ENCODE data around the gene GALNT10.

The GALNT10 gene

GRCh38 chr5:154391788-154392187, 201.3 kb downstream of the GALNT10 start:
- Histone ChIP-seq H4K91ac (ENCODE audit: low read depth, low read length, poor library complexity) (no peak overlapping the region), H3K9me3 (replicated peaks in 1 of 2; ENCODE audit: control insufficient read depth in 2 of 2, insufficient read depth in 1 of 2, low read depth in 1 of 2, low read length in 2 of 2) (peaks cover 0 to 2% of the 10 kb centered on the region in 2 donors), H3K27ac (replicated peaks; ENCODE audit: low read length) (no peak overlapping the region), H2BK5ac (ENCODE audit: low read length) (no peak overlapping the region), H3K4me2 (ENCODE audit: insufficient read depth, low read length, poor library complexity, severe bottlenecking) (no peak overlapping the region), H3K4ac (ENCODE audit: low read length) (no peak overlapping the region), H2BK15ac (ENCODE audit: low read length) (no peak overlapping the region), H3K4me3 (ENCODE audit: low read length in 2 of 2) (peak overlapping the region in 1 of 2 donors; percentile 13), H3K23ac (ENCODE audit: low read depth, low read length, poor library complexity) (no peak overlapping the region), H4K8ac (ENCODE audit: low read depth, low read length) (no peak overlapping the region), H2BK120ac (ENCODE audit: low read depth, low read length) (no peak overlapping the region), H3K18ac (ENCODE audit: low read length) (no peak overlapping the region), H3K14ac (ENCODE audit: low read length) (no peak overlapping the region), H2AFZ (ENCODE audit: low read length) (no peak overlapping the region), H3K27me3 (ENCODE audit: control insufficient read depth in 3 of 3, insufficient read depth in 3 of 3, low read depth in 1 of 3, low read length in 3 of 3) (no peaks in the 10 kb centered on the region), H3K79me1 (ENCODE audit: low read depth, low read length) (peaks cover 2% of the 10 kb centered on the region), H3K9ac (ENCODE audit: low read depth, low read length, poor library complexity) (peak overlapping the region; percentile 31), H3K4me1 (ENCODE audit: control insufficient read depth in 2 of 2, insufficient read depth in 1 of 2, low read depth in 1 of 2, low read length in 2 of 2) (no peaks in the 10 kb centered on the region), H2AK5ac (ENCODE audit: low read depth, low read length) (peak overlapping the region; percentile 24), H2BK12ac (ENCODE audit: low read length) (no peak overlapping the region), H3K36me3 (replicated peaks in 1 of 2; ENCODE audit: control insufficient read depth in 2 of 2, insufficient read depth in 2 of 2, low read length in 2 of 2) (peaks cover 0 to 54% of the 10 kb centered on the region in 2 donors)
- no peak for DNase-seq (ENCODE audit: low spot score)
- WGBS, 2 donors (ENCODE audit: extremely low coverage in 2 of 2, insufficient read length in 2 of 2, insufficient replicate concordance in 1 of 2) = no CpG with 5 or more reads among the region's 2 CpGs

- no peak overlapping the region for H4K91ac ChIP-seq (ENCODE audit: low read depth, low read length, poor library complexity)
- no peak overlapping the region for H3K4me3 ChIP-seq (ENCODE audit: low read length in 2 of 2)
- no peak overlapping the region for H3K4ac ChIP-seq (ENCODE audit: low read length)
- no peak overlapping the region for H3K27ac ChIP-seq (replicated peaks; ENCODE audit: low read length)
- H2BK120ac ChIP-seq (ENCODE audit: low read depth, low read length) = no peak overlapping the region
- no peak overlapping the region for H4K8ac ChIP-seq (ENCODE audit: low read depth, low read length)
- H2AK5ac ChIP-seq (ENCODE audit: low read depth, low read length) = no peak overlapping the region
- H2BK5ac ChIP-seq (ENCODE audit: low read length) = no peak overlapping the region
- no CpG with 5 or more reads among the region's 3 CpGs for WGBS, 2 donors (ENCODE audit: extremely low coverage in 2 of 2, insufficient read length in 2 of 2, insufficient replicate concordance in 1 of 2)
- no peak overlapping the region for H2BK12ac ChIP-seq (ENCODE audit: low read length)
- H3K36me3 ChIP-seq (replicated peaks in 1 of 2; ENCODE audit: control insufficient read depth in 2 of 2, insufficient read depth in 2 of 2, low read length in 2 of 2) = peaks cover 0 to 48% of the 10 kb centered on the region in 2 donors
- no peak overlapping the region for H2BK15ac ChIP-seq (ENCODE audit: low read length)
- peaks cover 2% of the 10 kb centered on the region for H3K79me1 ChIP-seq (ENCODE audit: low read depth, low read length)
- H3K9me3 ChIP-seq (replicated peaks in 1 of 2; ENCODE audit: control insufficient read depth in 2 of 2, insufficient read depth in 1 of 2, low read depth in 1 of 2, low read length in 2 of 2) = peaks cover 0 to 2% of the 10 kb centered on the region in 2 donors
- no peak overlapping the region for H2AFZ ChIP-seq (ENCODE audit: low read length)
- H3K4me1 ChIP-seq (ENCODE audit: control insufficient read depth in 2 of 2, insufficient read depth in 1 of 2, low read depth in 1 of 2, low read length in 2 of 2) = no peaks in the 10 kb centered on the region
- H3K14ac ChIP-seq (ENCODE audit: low read length) = no peak overlapping the region
- H3K9ac ChIP-seq (ENCODE audit: low read depth, low read length, poor library complexity) = no peak overlapping the region
- DNase-seq (ENCODE audit: low spot score) = no peak
- H3K23ac ChIP-seq (ENCODE audit: low read depth, low read length, poor library complexity) = peak overlapping the region; percentile 27
- no peaks in the 10 kb centered on the region for H3K27me3 ChIP-seq (ENCODE audit: control insufficient read depth in 3 of 3, insufficient read depth in 3 of 3, low read depth in 1 of 3, low read length in 3 of 3)
- H3K18ac ChIP-seq (ENCODE audit: low read length) = no peak overlapping the region
- H3K4me2 ChIP-seq (ENCODE audit: insufficient read depth, low read length, poor library complexity, severe bottlenecking) = no peak overlapping the region
These were observed 203.3 kb downstream of the GALNT10 start for GRCh38 chr5:154393850-154394249.

- Histone ChIP-seq H3K18ac (ENCODE audit: low read length) (no peak overlapping the region), H3K4me1 (ENCODE audit: control insufficient read depth in 2 of 2, insufficient read depth in 1 of 2, low read depth in 1 of 2, low read length in 2 of 2) (no peaks in the 10 kb centered on the region), H3K9me3 (replicated peaks in 1 of 2; ENCODE audit: control insufficient read depth in 2 of 2, insufficient read depth in 1 of 2, low read depth in 1 of 2, low read length in 2 of 2) (peaks cover 0 to 2% of the 10 kb centered on the region in 2 donors), H3K9ac (ENCODE audit: low read depth, low read length, poor library complexity) (no peak overlapping the region), H3K36me3 (replicated peaks in 1 of 2; ENCODE audit: control insufficient read depth in 2 of 2, insufficient read depth in 2 of 2, low read length in 2 of 2) (peaks cover 0 to 52% of the 10 kb centered on the region in 2 donors), H3K27ac (replicated peaks; ENCODE audit: low read length) (no peak overlapping the region), H2BK12ac (ENCODE audit: low read length) (no peak overlapping the region), H2BK120ac (ENCODE audit: low read depth, low read length) (no peak overlapping the region), H4K91ac (ENCODE audit: low read depth, low read length, poor library complexity) (no peak overlapping the region), H2AFZ (ENCODE audit: low read length) (no peak overlapping the region), H3K27me3 (ENCODE audit: control insufficient read depth in 3 of 3, insufficient read depth in 3 of 3, low read depth in 1 of 3, low read length in 3 of 3) (no peaks in the 10 kb centered on the region), H3K4me3 (ENCODE audit: low read length in 2 of 2) (peak overlapping the region in 1 of 2 donors; percentile 18), H4K8ac (ENCODE audit: low read depth, low read length) (no peak overlapping the region), H3K14ac (ENCODE audit: low read length) (no peak overlapping the region), H2BK15ac (ENCODE audit: low read length) (no peak overlapping the region), H2AK5ac (ENCODE audit: low read depth, low read length) (no peak overlapping the region), H3K79me1 (ENCODE audit: low read depth, low read length) (peaks cover 2% of the 10 kb centered on the region), H3K23ac (ENCODE audit: low read depth, low read length, poor library complexity) (no peak overlapping the region), H2BK5ac (ENCODE audit: low read length) (no peak overlapping the region), H3K4ac (ENCODE audit: low read length) (no peak overlapping the region), H3K4me2 (ENCODE audit: insufficient read depth, low read length, poor library complexity, severe bottlenecking) (no peak overlapping the region)
- WGBS, 2 donors (ENCODE audit: extremely low coverage in 2 of 2, insufficient read length in 2 of 2, insufficient replicate concordance in 1 of 2) = no CpG with 5 or more reads among the region's 5 CpGs
- no peak for DNase-seq (ENCODE audit: low spot score)
These were observed 203.8 kb downstream of the GALNT10 start for GRCh38 chr5:154394307-154394706.

GRCh38 chr5:154395407-154396106, 205.0 kb downstream of the GALNT10 start:
- H4K8ac ChIP-seq (ENCODE audit: low read depth, low read length) = no peak overlapping the region
- no peak overlapping the region for H3K23ac ChIP-seq (ENCODE audit: low read depth, low read length, poor library complexity)
- no peak for DNase-seq (ENCODE audit: low spot score)
- peaks cover 0 to 2% of the 10 kb centered on the region in 2 donors for H3K9me3 ChIP-seq (replicated peaks in 1 of 2; ENCODE audit: control insufficient read depth in 2 of 2, insufficient read depth in 1 of 2, low read depth in 1 of 2, low read length in 2 of 2)
- no peak overlapping the region for H3K27ac ChIP-seq (replicated peaks; ENCODE audit: low read length)
- no peak overlapping the region for H2AFZ ChIP-seq (ENCODE audit: low read length)
- H3K18ac ChIP-seq (ENCODE audit: low read length) = peak overlapping the region; percentile 35
- H2BK120ac ChIP-seq (ENCODE audit: low read depth, low read length) = no peak overlapping the region
- no peak overlapping the region for H3K14ac ChIP-seq (ENCODE audit: low read length)
- no peak overlapping the region for H3K4me3 ChIP-seq (ENCODE audit: low read length in 2 of 2)
- no peak overlapping the region for H2AK5ac ChIP-seq (ENCODE audit: low read depth, low read length)
- no peak overlapping the region for H4K91ac ChIP-seq (ENCODE audit: low read depth, low read length, poor library complexity)
- no peak overlapping the region for H2BK5ac ChIP-seq (ENCODE audit: low read length)
- H3K79me1 ChIP-seq (ENCODE audit: low read depth, low read length) = peaks cover 2% of the 10 kb centered on the region
- no CpG with 5 or more reads among the region's 14 CpGs for WGBS, 2 donors (ENCODE audit: extremely low coverage in 2 of 2, insufficient read length in 2 of 2, insufficient replicate concordance in 1 of 2)
- H2BK12ac ChIP-seq (ENCODE audit: low read length) = no peak overlapping the region
- H2BK15ac ChIP-seq (ENCODE audit: low read length) = no peak overlapping the region
- H3K27me3 ChIP-seq (ENCODE audit: control insufficient read depth in 3 of 3, insufficient read depth in 3 of 3, low read depth in 1 of 3, low read length in 3 of 3) = no peaks in the 10 kb centered on the region
- H3K4me2 ChIP-seq (ENCODE audit: insufficient read depth, low read length, poor library complexity, severe bottlenecking) = no peak overlapping the region
- H3K4ac ChIP-seq (ENCODE audit: low read length) = no peak overlapping the region
- H3K36me3 ChIP-seq (replicated peaks in 1 of 2; ENCODE audit: control insufficient read depth in 2 of 2, insufficient read depth in 2 of 2, low read length in 2 of 2) = peaks cover 0 to 47% of the 10 kb centered on the region in 2 donors
- H3K9ac ChIP-seq (ENCODE audit: low read depth, low read length, poor library complexity) = no peak overlapping the region
- no peaks in the 10 kb centered on the region for H3K4me1 ChIP-seq (ENCODE audit: control insufficient read depth in 2 of 2, insufficient read depth in 1 of 2, low read depth in 1 of 2, low read length in 2 of 2)
